HG03135 (cell line): ENCODE measurements around the gene TMEM151B.
"Not testable (repeated sequence)": the region's sequence is repeated elsewhere in the genome, so short reads cannot be mapped to it uniquely, and the experiment has no call there.

Experiments used
- ATAC-seq: cut with Tn5 transposase; IDR thresholded peaks from one replicate; pipeline ENCODE4 v1.9.1; 2021; ENCODE audit warnings: mild to moderate bottlenecking, moderate library complexity; ENCODE audit not compliant: unreplicated experiment

TMEM151B gene

GRCh38 chr6:44269921-44270525 lies at the start of gene TMEM151B:
Gene TMEM151B, plus strand, starts transcription at chr6:44270450. Its CDS starts 293 bp downstream, at chr6:44270743.
- ATAC-seq = no peak

DNA sequence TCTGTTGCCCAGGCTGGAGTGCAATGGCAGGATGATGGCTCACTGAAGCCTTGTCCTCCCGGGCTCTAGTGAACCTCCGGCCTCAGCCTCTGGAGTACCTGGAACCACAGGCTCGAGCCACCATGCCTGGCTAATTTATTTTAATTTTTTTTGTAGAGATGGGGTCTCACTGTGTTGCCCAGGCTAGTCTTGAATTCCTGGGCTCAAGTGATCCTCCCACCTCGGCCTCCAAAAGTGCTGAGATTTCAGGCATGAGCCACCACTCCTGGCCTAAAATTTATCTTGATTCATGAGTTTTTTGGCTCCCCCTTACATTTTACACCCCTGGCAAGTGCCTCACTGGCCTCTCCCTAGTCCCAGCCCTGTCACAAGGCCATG lies 49.3 kb upstream of the TMEM151B start:
- no peak for ATAC-seq

- peak; percentile 43 for ATAC-seq
Observed at GRCh38 chr6:44221291-44221960, 48.8 kb upstream of the TMEM151B start.

DNA sequence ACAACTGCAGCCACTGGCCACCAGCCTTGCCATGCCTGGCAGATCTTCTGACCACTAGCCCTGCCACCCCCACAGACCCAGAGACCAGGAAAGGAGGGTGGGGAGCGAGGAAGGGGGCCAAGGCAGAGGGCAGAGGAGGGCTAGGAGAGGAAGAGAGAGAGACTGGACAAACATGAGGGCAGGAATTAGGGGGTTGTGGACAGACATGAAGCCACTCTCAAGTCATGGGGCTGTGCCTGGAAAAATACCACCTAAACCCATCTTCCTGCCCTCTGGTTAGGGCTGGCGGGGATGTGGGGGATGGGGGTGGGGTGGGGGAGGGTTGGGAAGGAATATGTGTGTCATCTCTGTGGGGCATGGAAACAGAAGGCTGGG lies 48.3 kb upstream of the TMEM151B start:
- no peak for ATAC-seq

GRCh38 chr6:44222486-44223318 lies 47.5 kb upstream of the TMEM151B start:
- no peak for ATAC-seq

DNA sequence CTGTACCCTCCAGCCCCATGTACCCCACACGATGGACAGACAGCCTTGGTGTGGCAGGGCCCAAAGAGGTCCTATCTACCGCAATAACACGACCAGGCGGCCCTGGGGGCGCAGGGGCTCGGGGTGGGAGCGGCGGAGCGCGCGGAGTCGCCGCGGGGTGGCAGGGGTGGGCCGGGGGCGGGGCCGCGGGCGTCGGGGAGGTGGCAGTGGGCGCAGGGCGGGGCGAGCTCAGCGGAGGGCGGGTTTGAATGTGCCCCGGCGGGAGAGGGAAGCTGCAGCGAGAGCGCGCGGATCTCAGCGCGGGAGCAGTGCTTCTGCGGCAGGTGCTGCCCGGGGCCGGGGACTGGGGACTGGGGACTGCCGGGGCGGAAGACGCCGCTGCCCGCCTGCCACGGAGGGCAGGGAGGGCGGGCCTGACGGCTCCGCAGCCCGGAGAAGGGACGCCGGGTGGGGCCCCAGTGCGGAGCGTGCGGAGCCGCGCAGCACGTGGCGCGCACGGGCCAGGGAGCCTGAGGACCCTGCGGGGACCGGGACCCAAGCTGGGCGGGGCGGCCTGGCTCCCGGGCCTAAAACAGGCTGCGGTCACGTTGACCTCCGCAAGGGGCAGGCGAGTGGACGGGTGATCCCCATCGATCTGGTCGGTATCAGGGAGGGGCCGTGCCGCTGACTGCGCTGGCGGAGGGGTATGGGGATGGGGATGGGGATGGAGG lies 46.8 kb upstream of the TMEM151B start, which contains the start of gene SLC29A1:
TSS of gene SLC29A1 (plus strand) at position 277 of the 710 bp plus-strand sequence. CDS start 3,719 bp downstream, outside the sequence.
- ATAC-seq = no peak

- no peak for ATAC-seq
Observed at GRCh38 chr6:44224029-44224964, 46.0 kb upstream of the TMEM151B start.

GRCh38 chr6:44224965-44225305 lies 45.3 kb upstream of the TMEM151B start:
- ATAC-seq = no peak

GRCh38 chr6:44225579-44226325 lies 44.5 kb upstream of the TMEM151B start:
- no peak for ATAC-seq

GRCh38 chr6:44226368-44227147 lies 43.7 kb upstream of the TMEM151B start:
- no peak for ATAC-seq

DNA sequence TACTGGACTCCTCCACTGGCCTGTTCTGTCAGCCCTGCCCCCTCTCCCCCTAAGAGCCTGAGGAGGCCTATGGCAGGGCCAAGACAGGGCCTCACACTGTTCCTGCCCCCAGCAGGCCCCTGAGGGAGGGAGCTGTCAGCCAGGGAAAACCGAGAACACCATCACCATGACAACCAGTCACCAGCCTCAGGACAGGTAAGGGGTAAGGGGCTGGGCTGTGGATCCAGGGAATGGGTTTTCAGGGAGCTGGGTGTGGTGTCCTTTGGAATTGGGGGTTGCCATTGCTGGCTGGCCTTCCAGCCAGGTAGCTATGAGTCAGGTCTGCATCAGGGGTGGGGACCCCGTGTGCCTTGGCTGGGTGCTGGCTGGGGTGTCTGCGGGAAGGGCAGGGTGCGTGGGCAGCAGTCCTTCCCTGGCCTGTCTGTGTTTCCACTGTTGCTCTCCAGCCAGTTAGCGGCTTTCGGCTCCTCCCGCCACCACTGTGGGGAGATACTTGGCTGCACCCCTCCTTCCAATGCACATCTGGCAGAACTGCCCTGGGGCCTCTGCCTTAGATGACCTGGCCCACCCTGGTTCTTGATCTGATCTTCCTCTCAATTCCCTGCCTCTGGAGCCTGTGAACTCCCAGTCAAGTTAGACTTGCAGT lies 43.0 kb upstream of the TMEM151B start:
- ATAC-seq = no peak

DNA sequence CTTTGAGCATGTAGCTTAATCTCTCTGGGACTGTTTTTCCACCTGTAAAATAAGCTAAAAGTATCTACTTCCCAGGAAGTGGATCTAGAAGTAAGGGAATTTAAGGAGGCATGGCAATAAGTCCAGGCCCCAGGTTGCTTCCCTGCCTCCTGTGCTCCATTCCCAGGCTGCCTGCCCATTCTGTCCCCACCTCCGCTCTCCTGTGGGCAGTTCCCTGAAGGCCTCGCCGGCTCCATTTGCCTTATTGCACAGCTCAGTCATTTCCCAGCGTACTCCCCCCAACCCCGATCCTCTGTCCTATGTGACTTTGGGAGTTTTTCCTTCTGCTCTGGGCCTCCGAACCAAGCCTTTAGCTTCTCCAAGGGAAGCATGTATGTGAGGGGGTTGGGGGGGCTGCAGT lies 42.2 kb upstream of the TMEM151B start:
- ATAC-seq = no peak

- ATAC-seq = no peak
Observed at GRCh38 chr6:44228433-44228832, 41.8 kb upstream of the TMEM151B start.

GRCh38 chr6:44228836-44229235 lies 41.4 kb upstream of the TMEM151B start:
- ATAC-seq = no peak

DNA sequence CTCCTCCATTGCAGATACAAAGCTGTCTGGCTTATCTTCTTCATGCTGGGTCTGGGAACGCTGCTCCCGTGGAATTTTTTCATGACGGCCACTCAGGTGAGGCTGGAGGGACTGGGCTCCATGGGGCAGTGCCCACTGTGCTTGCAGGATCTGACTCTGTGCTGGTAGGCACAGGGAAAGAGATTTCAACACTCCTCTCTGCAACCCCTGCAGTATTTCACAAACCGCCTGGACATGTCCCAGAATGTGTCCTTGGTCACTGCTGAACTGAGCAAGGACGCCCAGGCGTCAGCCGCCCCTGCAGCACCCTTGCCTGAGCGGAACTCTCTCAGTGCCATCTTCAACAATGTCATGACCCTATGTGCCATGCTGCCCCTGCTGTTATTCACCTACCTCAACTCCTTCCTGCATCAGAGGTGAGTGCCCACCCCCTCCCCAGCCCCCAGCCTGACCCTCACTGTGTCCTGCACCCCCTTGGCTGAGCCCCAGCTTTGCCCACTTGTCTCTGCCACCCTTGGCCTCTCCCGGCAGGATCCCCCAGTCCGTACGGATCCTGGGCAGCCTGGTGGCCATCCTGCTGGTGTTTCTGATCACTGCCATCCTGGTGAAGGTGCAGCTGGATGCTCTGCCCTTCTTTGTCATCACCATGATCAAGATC lies 40.7 kb upstream of the TMEM151B start:
- ATAC-seq = no peak

DNA sequence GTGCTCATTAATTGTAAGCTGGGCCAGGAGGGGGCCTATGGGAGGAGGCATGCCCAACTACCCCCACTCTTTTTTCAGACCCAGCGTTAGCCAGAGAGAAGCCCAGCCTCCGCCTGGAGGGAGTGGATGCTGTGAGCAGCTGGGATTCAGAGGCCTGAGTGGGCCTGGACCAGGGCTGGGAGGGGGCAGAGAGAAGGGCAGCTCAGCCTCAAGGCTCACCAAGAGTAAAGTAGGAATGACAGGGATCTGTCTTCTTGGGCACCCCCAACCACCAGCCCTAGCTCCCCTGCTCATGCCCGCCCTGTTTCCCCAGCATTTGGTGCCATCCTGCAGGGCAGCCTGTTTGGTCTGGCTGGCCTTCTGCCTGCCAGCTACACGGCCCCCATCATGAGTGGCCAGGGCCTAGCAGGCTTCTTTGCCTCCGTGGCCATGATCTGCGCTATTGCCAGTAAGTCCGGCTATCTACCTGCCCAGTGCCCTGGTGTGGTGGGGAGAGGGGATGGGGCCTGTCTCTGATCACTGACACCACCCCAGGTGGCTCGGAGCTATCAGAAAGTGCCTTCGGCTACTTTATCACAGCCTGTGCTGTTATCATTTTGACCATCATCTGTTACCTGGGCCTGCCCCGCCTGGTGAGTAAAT lies 40.1 kb upstream of the TMEM151B start:
- ATAC-seq = no peak

DNA sequence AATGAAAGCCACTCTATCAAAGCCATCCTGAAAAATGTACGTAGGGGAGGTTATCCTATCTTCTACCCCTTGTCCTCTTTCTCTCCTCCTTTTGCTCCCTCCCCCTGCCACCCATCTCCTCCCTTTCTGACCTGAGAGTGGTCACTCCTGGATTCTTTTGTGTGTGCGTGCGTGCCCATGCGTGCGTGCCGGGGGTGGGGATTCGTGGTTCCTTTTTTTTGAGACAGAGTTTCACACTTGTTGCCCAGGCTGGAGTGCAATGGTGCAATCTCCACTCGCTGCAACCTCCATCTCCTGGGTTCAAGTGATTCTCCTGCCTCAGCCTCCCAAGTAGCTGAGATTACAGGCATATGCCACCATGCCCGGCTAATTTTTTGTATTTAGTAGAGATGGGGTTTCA lies 38.8 kb upstream of the TMEM151B start:
- ATAC-seq = not testable (repeated sequence)
